NOMO-1 treated with DMSO at 0.1 percent for 48 hours (cell line): ENCODE data around the gene TMEFF2.

ENCODE experiments used
- DNase-seq: peaks from one replicate; lab custom pipeline; 2025; ENCODE audit not compliant: unreplicated experiment; lab: John Stamatoyannopoulos, UW

TMEFF2 gene

DNA sequence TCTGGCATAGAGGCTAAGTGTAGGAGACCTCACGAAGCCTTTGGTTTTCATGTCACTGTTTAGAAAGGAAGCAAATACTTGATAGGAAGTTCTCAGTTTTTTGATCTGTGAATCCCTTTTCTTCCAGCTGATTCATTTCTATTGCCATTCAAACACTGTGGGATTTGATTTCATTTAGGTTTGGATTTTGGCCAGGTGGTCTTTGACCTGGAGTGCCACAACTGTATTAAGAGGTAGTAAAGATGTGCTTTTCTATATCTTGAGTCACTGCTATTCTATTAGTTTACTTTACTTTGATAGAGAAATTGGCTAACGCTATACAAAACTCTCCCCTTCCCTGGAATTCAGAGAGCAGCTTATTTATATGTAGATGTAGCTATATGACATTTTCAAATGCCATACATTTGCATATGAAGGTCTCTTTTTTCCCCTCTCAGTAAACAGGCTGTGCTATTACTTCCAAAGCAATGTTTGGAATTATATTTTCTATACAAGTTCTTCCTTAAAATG, 215.5 kb downstream of the TMEFF2 start:
- DNase-seq = no peak

GRCh38 chr2:191977754-191978153, 217.0 kb downstream of the TMEFF2 start:
- DNase-seq = no peak

- no peak for DNase-seq
Measured at GRCh38 chr2:191976436-191976835, 218.3 kb downstream of the TMEFF2 start.

DNA sequence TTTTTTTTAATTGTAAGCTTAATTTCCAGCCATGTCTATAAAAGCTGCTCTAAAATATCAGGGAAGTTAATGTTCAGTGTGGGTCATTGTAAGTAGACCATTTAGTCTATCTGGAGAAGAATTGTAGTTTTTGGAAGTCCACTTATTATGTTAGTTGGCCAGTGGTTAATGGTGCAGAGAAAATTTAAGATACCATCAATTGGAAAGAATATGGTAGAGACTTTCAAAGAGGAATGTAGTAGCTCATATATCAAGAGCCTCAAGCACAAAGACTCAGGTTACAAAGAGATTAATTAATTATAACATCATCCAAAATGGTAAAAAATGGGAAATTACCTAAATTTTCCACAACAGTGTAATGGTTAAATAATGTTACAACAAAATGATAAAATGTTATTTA, 220.1 kb downstream of the TMEFF2 start:
- DNase-seq = no peak

DNA sequence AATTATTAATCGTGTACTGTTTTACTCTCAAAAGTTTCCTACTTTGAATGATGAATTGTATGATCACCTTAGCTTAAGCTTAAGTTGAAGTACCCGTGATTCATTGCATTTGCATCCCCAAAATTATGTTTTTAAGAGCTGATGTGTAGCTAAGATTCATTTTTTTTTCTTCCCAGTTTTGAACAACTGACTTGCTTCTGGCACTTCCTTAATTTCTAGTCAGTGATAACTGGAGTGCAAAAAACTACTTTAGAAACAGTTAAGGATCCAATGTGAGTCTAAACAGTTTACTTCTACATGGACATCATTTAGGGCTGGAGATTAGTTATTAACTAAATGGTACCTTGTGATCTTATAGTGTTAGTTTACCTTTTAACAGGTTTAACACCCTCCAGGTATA, 223.9 kb downstream of the TMEFF2 start:
- no peak for DNase-seq

- DNase-seq = no peak
Measured at GRCh38 chr2:191968120-191968519, 226.6 kb downstream of the TMEFF2 start.

DNA sequence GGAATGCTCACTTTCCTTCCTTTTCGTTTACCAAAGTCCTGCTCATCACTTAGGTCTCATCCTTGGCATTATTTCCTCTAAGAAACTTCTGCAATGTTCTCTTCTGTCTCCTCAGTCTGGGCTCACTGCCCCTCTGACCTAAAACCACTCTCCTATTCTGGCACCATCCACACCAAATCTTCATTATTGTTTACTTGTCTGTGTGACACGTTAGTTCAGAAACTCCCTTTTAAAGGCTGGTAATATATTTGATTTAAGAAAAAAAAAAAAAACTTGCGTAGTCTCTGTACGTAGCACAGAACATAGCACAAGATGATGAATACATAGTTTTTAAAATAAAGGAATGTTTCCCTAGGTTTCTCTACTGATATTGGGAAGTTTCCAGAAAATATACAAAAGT, 229.0 kb downstream of the TMEFF2 start:
- no peak for DNase-seq

DNA sequence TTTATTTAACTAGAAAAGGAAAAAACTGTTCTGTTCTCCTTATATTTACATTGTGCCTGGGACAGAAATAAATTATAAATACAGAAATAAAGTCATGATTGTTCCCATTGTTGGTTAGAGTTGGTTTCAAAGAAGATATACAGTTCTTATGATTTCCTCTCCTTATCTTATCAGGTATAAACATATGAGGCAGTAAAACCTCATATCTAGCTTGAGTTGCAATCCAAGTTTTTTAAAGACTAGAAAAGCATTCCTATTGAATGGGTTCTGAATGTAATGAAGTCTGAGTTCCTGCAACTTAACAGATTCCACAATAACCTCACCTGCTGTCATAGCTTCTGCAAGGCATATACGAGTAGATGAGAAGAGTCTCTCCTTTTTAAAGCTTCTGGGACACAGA, 233.2 kb downstream of the TMEFF2 start:
- no peak for DNase-seq

DNA sequence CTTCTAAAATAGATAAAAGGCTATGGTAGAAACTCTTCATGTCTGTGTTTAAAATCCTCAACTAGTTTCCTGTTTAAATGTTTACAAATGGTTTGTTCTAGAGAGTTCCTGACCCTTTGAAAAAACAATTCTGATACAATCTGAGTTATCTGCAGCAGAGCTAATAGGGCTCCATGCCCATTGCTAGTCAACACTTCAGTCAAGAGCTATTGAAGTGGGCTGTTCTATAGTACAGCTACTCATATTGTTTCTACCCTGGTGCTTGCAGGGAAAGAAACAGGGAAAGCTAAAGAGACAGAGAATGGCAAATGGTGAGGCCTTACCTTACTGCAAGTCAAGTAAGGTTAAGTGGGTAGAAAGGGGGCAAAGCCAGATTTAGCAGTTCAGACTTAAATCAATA, 235.5 kb downstream of the TMEFF2 start:
- no peak for DNase-seq

DNA sequence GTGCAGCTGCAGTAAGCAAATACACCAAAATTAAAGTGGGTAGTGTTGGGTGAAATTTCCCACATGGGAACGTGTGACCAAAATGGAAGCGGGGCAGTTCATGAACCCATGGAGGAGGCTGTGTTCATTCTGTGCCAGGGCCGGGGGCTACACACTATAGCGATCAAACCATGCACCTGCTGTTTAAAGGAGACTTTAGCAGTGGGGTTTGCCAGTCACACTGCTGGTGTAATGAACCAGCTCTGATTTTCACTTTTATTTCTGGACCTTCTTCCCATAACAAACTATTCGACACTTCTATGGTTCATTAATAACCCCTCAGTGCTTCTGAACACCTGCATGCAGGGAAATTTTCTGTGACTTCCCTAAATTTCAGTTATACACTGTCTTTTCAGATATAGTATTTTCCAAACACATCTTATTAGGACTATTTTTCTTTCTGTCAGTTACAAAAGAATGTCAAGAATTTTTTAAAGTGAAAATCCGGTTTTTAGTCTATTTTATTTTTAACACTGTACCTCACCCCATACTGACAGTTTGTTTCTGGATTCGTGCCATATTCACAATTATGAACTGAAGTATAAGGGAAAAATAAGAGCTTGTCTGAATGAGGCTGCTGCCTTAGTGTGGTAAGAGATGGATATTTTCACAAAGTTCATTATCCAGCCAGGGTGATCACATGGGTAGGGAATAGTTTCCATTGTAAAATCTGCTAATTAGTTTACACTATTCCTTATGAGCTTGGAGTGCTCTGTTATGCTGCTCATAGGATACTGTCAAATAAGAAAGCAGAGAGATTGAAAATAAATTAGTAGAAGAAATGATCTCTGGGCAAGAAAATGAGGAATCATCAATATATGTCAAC, 236.5 kb downstream of the TMEFF2 start:
- no peak for DNase-seq

GRCh38 chr2:191954451-191954850, 240.3 kb downstream of the TMEFF2 start:
- no peak for DNase-seq

DNA sequence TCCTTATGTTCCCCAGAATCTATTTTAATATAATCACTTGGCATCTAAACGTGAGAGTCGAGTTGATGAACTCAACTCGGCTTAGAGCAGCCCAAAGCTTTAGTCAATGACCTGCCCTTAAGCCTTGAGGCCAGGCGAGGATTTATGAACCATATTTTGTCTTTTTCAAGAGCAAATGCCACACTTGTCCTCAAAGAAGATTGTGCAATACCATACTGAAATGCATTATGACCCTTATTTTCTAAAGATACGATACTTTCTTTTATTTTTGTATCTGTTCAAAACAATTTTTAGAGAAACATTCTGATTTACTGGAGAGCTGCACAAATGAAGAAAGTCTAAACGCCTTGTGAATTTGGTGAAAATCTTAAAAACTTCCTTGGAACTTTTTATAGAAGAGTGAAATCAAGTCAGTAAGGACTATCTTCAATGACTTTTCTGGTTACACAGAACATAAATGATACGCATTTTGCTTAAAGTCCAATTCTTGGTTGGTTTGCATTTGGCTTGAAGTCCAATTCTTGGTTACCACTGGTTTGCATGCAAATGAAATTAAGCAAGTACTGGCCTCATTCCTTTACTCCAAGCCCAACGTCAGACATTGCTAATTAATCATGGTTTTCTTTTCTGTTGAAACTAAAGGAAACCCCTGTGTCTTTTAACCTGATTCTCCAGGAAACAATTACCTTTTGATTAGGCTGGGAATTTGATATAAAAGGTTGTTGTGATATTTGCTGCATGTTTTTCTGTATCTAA, 242.0 kb downstream of the TMEFF2 start:
- DNase-seq = no peak

GRCh38 chr2:191951832-191952231, 242.9 kb downstream of the TMEFF2 start:
- no peak for DNase-seq

- no peak for DNase-seq
Measured at GRCh38 chr2:191951376-191951775, 243.4 kb downstream of the TMEFF2 start.

DNA sequence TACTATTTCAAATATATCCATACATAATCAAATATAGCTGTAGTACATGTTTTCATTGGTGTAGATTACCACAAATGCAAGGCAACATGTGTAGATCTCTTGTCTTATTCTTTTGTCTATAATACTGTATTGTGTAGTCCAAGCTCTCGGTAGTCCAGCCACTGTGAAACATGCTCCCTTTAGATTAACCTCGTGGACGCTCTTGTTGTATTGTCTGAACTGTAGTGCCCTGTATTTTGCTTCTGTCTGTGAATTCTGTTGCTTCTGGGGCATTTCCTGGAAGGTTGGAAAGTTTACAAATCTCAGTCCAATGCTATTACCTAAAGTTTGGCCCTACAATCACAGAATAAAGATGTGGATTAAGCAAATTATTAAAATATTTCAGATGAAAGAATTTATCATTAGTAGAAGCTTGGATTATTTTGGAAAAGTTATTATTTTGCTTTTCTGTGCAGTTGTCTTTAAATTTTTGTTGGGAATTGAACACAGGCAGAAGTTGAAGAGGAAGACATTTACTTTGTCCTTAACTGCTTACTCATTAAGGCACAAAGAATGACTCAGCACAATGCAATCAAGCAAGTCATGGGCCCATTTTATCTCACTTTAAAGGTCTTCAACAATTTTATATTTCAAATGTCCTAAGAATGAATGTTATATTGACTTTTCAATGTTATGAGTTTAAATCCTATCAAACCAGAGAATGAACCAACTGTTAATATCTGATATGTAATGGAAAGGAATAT, 244.4 kb downstream of the TMEFF2 start:
- DNase-seq = peak; percentile 9

- no peak for DNase-seq
Measured at GRCh38 chr2:191947235-191947634, 247.5 kb downstream of the TMEFF2 start.

DNA sequence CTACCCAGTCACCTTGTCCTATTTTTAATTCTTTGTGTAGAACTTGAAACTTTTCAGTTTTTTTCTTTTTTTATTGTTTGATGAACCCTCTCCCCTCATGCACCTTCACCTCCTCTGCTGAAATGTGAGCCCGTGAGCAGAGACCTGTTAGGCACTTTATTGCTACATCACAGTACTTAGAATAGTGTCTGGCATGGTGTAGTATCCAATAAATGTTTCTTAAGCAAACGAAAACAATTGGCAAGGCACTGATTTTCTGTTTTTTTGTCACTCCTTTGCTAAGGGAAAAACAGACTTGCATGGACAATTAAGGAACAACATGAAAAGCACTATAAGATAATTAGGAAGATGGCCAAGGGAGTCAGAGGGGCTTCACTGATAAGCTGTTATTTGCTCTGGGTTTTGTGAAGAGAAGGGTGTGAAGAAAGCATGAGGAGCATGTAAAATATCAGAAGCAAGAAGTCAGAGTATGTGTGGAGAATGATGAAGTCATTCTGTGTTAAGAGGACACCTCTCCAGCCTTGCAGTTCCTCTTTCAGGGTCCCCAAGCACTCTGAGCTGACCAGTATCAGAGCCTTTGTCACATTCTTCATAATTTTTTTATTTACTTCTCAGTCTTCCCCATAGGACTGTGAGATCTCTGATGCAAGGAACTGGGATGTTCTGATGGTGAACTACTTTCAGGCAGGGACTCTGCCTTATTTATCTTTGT, 248.1 kb downstream of the TMEFF2 start:
- peak; percentile 8 for DNase-seq

DNA sequence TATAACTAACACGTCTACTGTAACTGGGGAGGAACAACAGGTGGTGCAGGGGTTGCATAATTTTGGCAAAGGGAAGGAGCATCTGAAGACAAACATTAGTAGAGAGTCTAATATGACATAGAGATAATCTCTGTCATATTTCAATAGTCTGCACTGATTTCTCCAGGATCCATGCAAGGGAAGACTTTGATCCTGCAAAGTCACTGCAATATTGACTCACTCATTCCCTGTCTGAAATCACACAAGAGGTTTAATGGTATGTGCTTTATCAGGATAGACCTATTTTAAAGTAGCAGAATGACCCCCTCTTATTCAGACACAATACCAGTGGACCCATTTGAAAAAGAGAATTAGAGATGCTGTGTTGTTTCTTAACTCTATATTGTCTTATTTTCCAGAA, 249.1 kb downstream of the TMEFF2 start:
- DNase-seq = no peak

GRCh38 chr2:191942739-191943103, 252.0 kb downstream of the TMEFF2 start:
- DNase-seq = no peak

- DNase-seq = no peak
Measured at GRCh38 chr2:191942090-191942738, 252.5 kb downstream of the TMEFF2 start.
